Endothelial cell of umbilical vein (primary cell): ENCODE measurements around the gene DUOX2.

Experiments
- EZH2 ChIP-seq: IDR thresholded peaks from 2 replicates; pipeline ENCODE4 v1.6.1; 2012; ENCODE audit warnings: borderline replicate concordance, low read depth, mild to moderate bottlenecking, moderate library complexity, low read length, inconsistent platforms; ENCODE audit not compliant: severe bottlenecking
- FOS ChIP-seq: IDR thresholded peaks from 2 replicates; pipeline ENCODE4 v1.6.1; 2011; ENCODE audit warnings: mild to moderate bottlenecking, low read length, moderate library complexity, borderline replicate concordance; ENCODE audit not compliant: insufficient read depth
- GATA2 ChIP-seq: IDR thresholded peaks from 2 replicates; pipeline ENCODE4 v1.7.0; 2011; ENCODE audit warnings: low read depth, mild to moderate bottlenecking, moderate library complexity, mixed read lengths, low read length; ENCODE audit not compliant: insufficient read length, insufficient read depth
- JUN ChIP-seq: IDR thresholded peaks from 2 replicates; pipeline ENCODE4 v1.6.1; 2011; ENCODE audit warnings: borderline replicate concordance, low read depth; ENCODE audit not compliant: insufficient read length, insufficient read depth
- MYC ChIP-seq: IDR thresholded peaks from one replicate; pipeline ENCODE4 v1.6.1; 2011; ENCODE audit warnings: mild to moderate bottlenecking, low read depth, low read length
- POLR2A ChIP-seq: IDR thresholded peaks from 2 replicates; pipeline ENCODE4 v1.6.1; 2012; ENCODE audit warnings: low read depth, mild to moderate bottlenecking, control low read depth, low read length
- POLR2AphosphoS5 ChIP-seq: IDR thresholded peaks from 2 replicates; pipeline ENCODE4 v1.6.1; 2012; ENCODE audit warnings: low read depth, mild to moderate bottlenecking, control low read depth, low read length, moderate library complexity; ENCODE audit not compliant: insufficient read depth
- TF ChIP-seq, protein P1 (sequence below), 2 donors: IDR thresholded peaks; 1 replicate in 1 of 2; 2 replicates in 1 of 2; pipeline ENCODE4 v1.5.1; 2011; ENCODE audit warnings: low read length in 2 of 2, mild to moderate bottlenecking in 2 of 2, moderate library complexity in 2 of 2, control low read depth in 1 of 2, inconsistent platforms in 1 of 2, low read depth in 1 of 2; ENCODE audit not compliant: insufficient read depth in 1 of 2; ENCODE audit errors: extremely low read depth in 1 of 2
- TF ChIP-seq, protein P2 (sequence below): IDR thresholded peaks from 2 replicates; pipeline ENCODE4 v1.6.1; 2011; ENCODE audit not compliant: insufficient read depth, insufficient read length

DNA sequence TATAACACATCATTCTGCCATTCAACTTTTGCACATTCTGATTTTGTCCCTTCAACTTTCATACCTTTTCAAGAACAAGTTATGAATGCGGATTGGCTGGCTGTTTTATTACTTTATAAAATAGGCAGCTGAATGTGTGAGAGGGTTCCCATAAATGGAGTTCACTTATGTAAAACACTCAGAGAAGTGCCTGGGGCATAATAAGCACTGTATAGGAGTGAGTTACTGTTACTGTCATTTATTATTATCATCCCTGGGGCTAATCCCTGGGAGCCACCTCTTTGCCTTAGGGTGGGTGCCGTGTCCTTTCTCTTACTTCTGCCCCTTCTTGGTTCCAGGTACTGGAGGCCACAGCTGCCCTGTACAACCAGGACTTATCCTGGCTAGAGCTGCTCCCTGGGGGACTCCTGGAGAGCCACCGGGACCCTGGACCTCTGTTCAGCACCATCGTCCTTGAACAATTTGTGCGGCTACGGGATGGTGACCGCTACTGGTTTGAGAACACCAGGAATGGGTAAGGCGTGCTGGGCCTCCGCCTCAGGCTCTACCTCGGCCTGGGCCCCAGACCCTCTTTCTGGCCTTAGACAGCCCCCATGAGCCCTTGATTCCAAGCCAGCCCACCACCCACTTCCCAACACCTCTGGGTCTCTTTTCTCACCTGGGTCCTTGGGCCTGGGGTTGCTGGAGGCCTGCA is 26.7 kb upstream of the DUOX2 start:
- TF ChIP-seq EZH2 (no peak), POLR2A (no peak), POLR2AphosphoS5 (no peak), GATA2 (no peak), FOS (no peak), JUN (no peak), MYC (no peak)
- TF ChIP-seq, protein P1, sequence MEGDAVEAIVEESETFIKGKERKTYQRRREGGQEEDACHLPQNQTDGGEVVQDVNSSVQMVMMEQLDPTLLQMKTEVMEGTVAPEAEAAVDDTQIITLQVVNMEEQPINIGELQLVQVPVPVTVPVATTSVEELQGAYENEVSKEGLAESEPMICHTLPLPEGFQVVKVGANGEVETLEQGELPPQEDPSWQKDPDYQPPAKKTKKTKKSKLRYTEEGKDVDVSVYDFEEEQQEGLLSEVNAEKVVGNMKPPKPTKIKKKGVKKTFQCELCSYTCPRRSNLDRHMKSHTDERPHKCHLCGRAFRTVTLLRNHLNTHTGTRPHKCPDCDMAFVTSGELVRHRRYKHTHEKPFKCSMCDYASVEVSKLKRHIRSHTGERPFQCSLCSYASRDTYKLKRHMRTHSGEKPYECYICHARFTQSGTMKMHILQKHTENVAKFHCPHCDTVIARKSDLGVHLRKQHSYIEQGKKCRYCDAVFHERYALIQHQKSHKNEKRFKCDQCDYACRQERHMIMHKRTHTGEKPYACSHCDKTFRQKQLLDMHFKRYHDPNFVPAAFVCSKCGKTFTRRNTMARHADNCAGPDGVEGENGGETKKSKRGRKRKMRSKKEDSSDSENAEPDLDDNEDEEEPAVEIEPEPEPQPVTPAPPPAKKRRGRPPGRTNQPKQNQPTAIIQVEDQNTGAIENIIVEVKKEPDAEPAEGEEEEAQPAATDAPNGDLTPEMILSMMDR (IDR thresholded peaks at IDR 0.05; ENCODE audit: extremely low read depth in 1 of 2, insufficient read depth in 1 of 2, low read depth in 1 of 2, low read length in 2 of 2), result no peak
- TF ChIP-seq, protein P2, sequence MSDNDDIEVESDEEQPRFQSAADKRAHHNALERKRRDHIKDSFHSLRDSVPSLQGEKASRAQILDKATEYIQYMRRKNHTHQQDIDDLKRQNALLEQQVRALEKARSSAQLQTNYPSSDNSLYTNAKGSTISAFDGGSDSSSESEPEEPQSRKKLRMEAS, result no peak
